Fibroblast of lung (primary cell): ENCODE data around the gene SP140.

Experiments
- EZH2 ChIP-seq: IDR thresholded peaks from 2 replicates; pipeline ENCODE4 v1.5.1; 2012; ENCODE audit warnings: low read length, control low read depth, mild to moderate bottlenecking; ENCODE audit errors: missing control alignments
- TF ChIP-seq, protein P1 (sequence below), 2 donors: IDR thresholded peaks in 1 of 2; conservative IDR thresholded peaks in 1 of 2; 1 replicate in 1 of 2; 2 replicates in 1 of 2; pipeline ENCODE4 v1.5.1; 2011 to 2012; ENCODE audit warnings: low read length in 2 of 2, control low read depth in 1 of 2, inconsistent platforms in 1 of 2, low read depth in 1 of 2, mild to moderate bottlenecking in 1 of 2

DNA sequence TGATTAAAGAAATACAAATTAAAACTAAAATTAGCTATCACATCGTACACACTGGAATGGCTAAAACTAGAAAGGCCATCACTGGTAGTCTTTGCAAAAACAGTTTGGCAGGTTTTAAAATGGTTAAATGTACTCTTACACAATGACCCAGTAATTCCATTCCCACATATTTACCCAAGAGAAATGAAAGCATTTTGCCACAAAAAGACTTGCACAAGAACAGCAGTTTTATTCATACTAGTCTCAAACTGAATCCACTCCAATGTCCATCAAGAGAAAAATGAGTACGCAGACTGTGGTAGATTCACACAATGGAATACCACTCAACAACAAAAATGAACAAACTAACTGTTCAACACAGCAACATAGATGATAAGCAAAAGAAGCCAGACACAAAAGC is 130.5 kb downstream of the SP140 start:
- TF ChIP-seq, protein P1, sequence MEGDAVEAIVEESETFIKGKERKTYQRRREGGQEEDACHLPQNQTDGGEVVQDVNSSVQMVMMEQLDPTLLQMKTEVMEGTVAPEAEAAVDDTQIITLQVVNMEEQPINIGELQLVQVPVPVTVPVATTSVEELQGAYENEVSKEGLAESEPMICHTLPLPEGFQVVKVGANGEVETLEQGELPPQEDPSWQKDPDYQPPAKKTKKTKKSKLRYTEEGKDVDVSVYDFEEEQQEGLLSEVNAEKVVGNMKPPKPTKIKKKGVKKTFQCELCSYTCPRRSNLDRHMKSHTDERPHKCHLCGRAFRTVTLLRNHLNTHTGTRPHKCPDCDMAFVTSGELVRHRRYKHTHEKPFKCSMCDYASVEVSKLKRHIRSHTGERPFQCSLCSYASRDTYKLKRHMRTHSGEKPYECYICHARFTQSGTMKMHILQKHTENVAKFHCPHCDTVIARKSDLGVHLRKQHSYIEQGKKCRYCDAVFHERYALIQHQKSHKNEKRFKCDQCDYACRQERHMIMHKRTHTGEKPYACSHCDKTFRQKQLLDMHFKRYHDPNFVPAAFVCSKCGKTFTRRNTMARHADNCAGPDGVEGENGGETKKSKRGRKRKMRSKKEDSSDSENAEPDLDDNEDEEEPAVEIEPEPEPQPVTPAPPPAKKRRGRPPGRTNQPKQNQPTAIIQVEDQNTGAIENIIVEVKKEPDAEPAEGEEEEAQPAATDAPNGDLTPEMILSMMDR (conservative IDR thresholded peaks at IDR 0.05 in 1 of 2, IDR thresholded peaks at IDR 0.05 in 1 of 2; ENCODE audit: low read depth in 1 of 2, low read length in 2 of 2), result no peak
- TF ChIP-seq EZH2, result no peak
